ENCODE measurements around the gene ITGA6.

DNA sequence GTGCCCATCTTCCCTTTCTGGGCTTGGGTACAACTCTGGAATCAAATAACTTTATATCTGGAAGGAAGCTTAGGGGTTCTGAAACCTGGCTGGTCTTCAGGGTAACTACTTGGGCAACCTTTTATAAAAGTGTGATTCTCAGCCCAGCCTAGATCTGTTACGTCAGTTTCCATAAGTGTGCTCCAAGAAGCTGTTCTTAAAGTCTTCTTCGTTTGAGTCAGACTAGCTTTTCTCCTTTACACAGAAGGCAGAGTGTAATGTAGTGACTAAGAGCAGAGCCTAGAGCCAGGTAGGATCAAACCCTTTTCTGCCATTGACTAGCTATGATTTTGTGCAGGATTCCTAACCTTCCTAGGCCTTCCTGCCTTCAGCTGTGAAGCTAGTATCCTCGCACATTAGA is 5.8 kb downstream of the ITGA6 start:
- TF ChIP-seq ZNF350 (tag by site-specific recombination; IDR thresholded peaks at IDR 0.05), result no peak
- TF ChIP-seq TCF7L2 (IDR thresholded peaks at IDR 0.05; ENCODE audit: borderline replicate concordance, low read depth, low read length), result no peak
- TF ChIP-seq ZNF354C (tag by site-specific recombination; IDR thresholded peaks at IDR 0.05; ENCODE audit: borderline replicate concordance, low read depth), result no peak
- TF ChIP-seq, protein P1, sequence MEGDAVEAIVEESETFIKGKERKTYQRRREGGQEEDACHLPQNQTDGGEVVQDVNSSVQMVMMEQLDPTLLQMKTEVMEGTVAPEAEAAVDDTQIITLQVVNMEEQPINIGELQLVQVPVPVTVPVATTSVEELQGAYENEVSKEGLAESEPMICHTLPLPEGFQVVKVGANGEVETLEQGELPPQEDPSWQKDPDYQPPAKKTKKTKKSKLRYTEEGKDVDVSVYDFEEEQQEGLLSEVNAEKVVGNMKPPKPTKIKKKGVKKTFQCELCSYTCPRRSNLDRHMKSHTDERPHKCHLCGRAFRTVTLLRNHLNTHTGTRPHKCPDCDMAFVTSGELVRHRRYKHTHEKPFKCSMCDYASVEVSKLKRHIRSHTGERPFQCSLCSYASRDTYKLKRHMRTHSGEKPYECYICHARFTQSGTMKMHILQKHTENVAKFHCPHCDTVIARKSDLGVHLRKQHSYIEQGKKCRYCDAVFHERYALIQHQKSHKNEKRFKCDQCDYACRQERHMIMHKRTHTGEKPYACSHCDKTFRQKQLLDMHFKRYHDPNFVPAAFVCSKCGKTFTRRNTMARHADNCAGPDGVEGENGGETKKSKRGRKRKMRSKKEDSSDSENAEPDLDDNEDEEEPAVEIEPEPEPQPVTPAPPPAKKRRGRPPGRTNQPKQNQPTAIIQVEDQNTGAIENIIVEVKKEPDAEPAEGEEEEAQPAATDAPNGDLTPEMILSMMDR (tag by site-specific recombination; IDR thresholded peaks at IDR 0.05), result no peak

Measured in HEK293 (cell line).